Spleen (tissue), 7 donors: Measurements from ENCODE around the gene FYN.

Experiments
- CTCF ChIP-seq, 11 experiments: fragments of 200-600 bp in 7 of 11; fragments of 450-650 bp in 4 of 11; sonication (generic) in 4 of 11; IDR thresholded peaks in 8 of 11; conservative IDR thresholded peaks in 3 of 11; 1 replicate in 7 of 11; 2 replicates in 4 of 11; pipeline versions ENCODE4 v1.4.0 to v1.8.0; 2016 to 2021; ENCODE audit warnings: antibody characterized with exemption in 11 of 11, inconsistent platforms in 4 of 11, mild to moderate bottlenecking in 1 of 11
- POLR2A ChIP-seq, 3 donors: fragments of 450-650 bp; IDR thresholded peaks; one replicate each; pipeline ENCODE4 v1.5.1; 2017; ENCODE audit warnings: antibody characterized with exemption in 3 of 3, mild to moderate bottlenecking in 1 of 3
- POLR2AphosphoS5 ChIP-seq, 3 donors: sonication (generic); formaldehyde crosslinking; IDR thresholded peaks; one replicate each; pipeline ENCODE4 v1.5.1; 2017; ENCODE audit warnings: antibody characterized with exemption in 3 of 3
- donor health status: DM: no; HTN: no; CAD: no; lungs with moderate emphysema.
- donor health status: DM: no; HTN: no; CAD: no.
- donor health status: DM: no; HTN: no; CAD: no.

- no peak for TF ChIP-seq POLR2A (IDR thresholded peaks at IDR 0.05)
- TF ChIP-seq POLR2AphosphoS5 (IDR thresholded peaks at IDR 0.05), result no peak
- no peak for TF ChIP-seq CTCF (IDR thresholded peaks at IDR 0.05 in 8 of 11, conservative IDR thresholded peaks at IDR 0.05 in 3 of 11)
Measured at GRCh38 chr6:111620169-111620568, 253.1 kb downstream of the FYN start.
